Endodermal cell (in vitro differentiated cells): ENCODE measurements around the gene MBD6. TPM values are rescaled to one million over a fixed set of nuclear protein-coding genes. Genes with fewer than 3 reads are reported as not detected.
A peak's percentile ranks its signal among the peaks of the same experiment; 100 is the strongest.

Experiments
- DNase-seq: peaks from one replicate; pipeline ENCODE4 v3.0.0-alpha.2; 2017
- H3K27ac ChIP-seq: 2 replicates; pipeline ENCODE4 v1.5.1; 2013; ENCODE audit warnings: mild to moderate bottlenecking, low read depth, low read length, moderate library complexity
- H3K27me3 ChIP-seq: 2 replicates; pipeline ENCODE4 v1.6.1; 2013; ENCODE audit warnings: mild to moderate bottlenecking, low read length, moderate library complexity; ENCODE audit not compliant: insufficient read depth, control insufficient read depth, poor library complexity, severe bottlenecking
- H3K36me3 ChIP-seq: 2 replicates; pipeline ENCODE4 v1.7.0; 2013; ENCODE audit warnings: mild to moderate bottlenecking, low read length, moderate library complexity; ENCODE audit not compliant: control insufficient read depth, insufficient read depth
- H3K4me1 ChIP-seq: one replicate; pipeline ENCODE4 v1.7.0; 2013; ENCODE audit warnings: low read length; ENCODE audit not compliant: control insufficient read depth, insufficient read depth
- H3K4me3 ChIP-seq: 2 replicates; pipeline ENCODE4 v1.5.1; 2013; ENCODE audit warnings: mild to moderate bottlenecking, low read length, moderate library complexity
- H3K9ac ChIP-seq: 2 replicates; pipeline ENCODE4 v1.6.1; 2013; ENCODE audit warnings: mild to moderate bottlenecking, low read length, moderate library complexity; ENCODE audit not compliant: poor library complexity, severe bottlenecking; ENCODE audit errors: extremely low read depth
- H3K9me3 ChIP-seq: 2 replicates; pipeline ENCODE4 v1.6.1; 2013; ENCODE audit warnings: mild to moderate bottlenecking, low read length, moderate library complexity; ENCODE audit not compliant: control insufficient read depth
- H3K27ac Mint-ChIP-seq: 2 replicates; pipeline ENCODE4 v1.8.0; 2020; ENCODE audit warnings: mixed read lengths
- H3K27me3 Mint-ChIP-seq: 2 replicates; pipeline ENCODE4 v1.8.0; 2021; ENCODE audit warnings: mild to moderate bottlenecking, mixed read lengths; ENCODE audit not compliant: insufficient read depth
- H3K36me3 Mint-ChIP-seq: 2 replicates; pipeline ENCODE4 v1.8.0; 2020; ENCODE audit warnings: low read depth, mixed read lengths
- H3K4me1 Mint-ChIP-seq: 2 replicates; pipeline ENCODE4 v1.8.0; 2020; ENCODE audit warnings: mixed read lengths
- H3K4me3 Mint-ChIP-seq: 2 replicates; pipeline ENCODE4 v1.8.0; 2020; ENCODE audit warnings: mild to moderate bottlenecking, moderate library complexity, mixed read lengths
- H3K9me3 Mint-ChIP-seq: 2 replicates; pipeline ENCODE4 v1.8.0; 2020; ENCODE audit warnings: mild to moderate bottlenecking, mixed read lengths
- CTCF ChIP-seq: fragments of 200-600 bp; sonication (generic); conservative IDR thresholded peaks from 2 replicates; pipeline ENCODE4 v1.5.0; 2021; ENCODE audit warnings: antibody characterized with exemption, mild to moderate bottlenecking
- WGBS, 2 experiments: methylation state at CpG; one replicate each; pipeline versions ENCODE4 v1.1.5 to v1.1.7; 2013; ENCODE audit warnings: missing lambda C conversion rate in 2 of 2, mixed read lengths in 1 of 2; ENCODE audit not compliant: insufficient coverage in 1 of 2, insufficient read length in 1 of 2; 5-methylcytosine and 5-hydroxymethylcytosine counted together
- total RNA-seq, 2 donors: library from RNA; stranded (reverse); fragmentation: NEBNext Ultra II Directional in 1 of 2; extraction: Animal tissue kit (Norgen Biotek cat#: 25700) in 1 of 2; gene quantifications; 2 replicates in 1 of 2; 3 replicates in 1 of 2; pipeline ENCODE4 v1.2.1, GENCODE V29; 2021

Gene MBD6
- total RNA-seq, 2 donors from 2014 or later, result 49.2 to 88.2 TPM

GRCh38 chr12:57552306-57552651 lies 29.7 kb downstream of the MBD6 start:
- no peak overlapping the region for H3K4me3 Mint-ChIP-seq
- Histone ChIP-seq H3K4me1 (no peaks in the 10 kb centered on the region), H3K4me3 (no peak overlapping the region), H3K27me3 (peaks cover 32% of the 10 kb centered on the region), H3K27ac (no peak overlapping the region), H3K9me3 (no peaks in the 10 kb centered on the region), H3K36me3 (no peaks in the 10 kb centered on the region), H3K9ac (no peak overlapping the region)
- peaks cover 12% of the 10 kb centered on the region for H3K4me1 Mint-ChIP-seq
- H3K9me3 Mint-ChIP-seq, result no peaks in the 10 kb centered on the region
- peaks cover 36% of the 10 kb centered on the region for H3K27me3 Mint-ChIP-seq
- H3K36me3 Mint-ChIP-seq, result no peaks in the 10 kb centered on the region
- DNase-seq, result no peak
- WGBS, 2 experiments, result 52% methylated on average over 2 of the region's 2 CpGs; no CpG with 5 or more reads in 1 of the 2 experiments
- H3K27ac Mint-ChIP-seq, result no peak overlapping the region
- TF ChIP-seq CTCF, result no peak

DNA sequence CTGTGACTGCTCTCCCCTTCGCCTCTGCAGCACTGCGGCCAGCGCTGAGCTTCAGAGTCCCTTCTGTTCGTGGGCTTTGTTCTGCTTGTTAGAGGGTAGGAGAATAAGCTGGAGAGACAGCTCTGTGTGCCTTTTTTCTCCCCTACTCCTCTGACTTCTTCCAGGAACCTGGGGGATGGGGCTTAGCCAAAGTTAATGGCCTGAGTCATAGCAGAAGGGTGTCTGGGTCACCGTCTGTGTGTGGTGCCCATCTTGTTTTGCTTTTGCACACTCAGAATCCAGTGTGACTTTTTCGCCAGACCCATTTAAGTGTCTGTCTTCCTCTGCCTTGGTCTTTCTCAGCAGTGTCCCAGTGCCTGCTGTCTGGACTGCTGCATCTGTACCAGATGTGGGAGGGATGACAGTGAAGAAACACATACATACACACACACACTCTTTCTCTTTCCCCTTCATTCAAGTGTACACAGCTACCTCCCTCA lies 30.2 kb downstream of the MBD6 start:
- no peak for TF ChIP-seq CTCF
- Histone ChIP-seq H3K27me3 (peaks cover 28% of the 10 kb centered on the region), H3K9ac (no peak overlapping the region), H3K4me1 (no peaks in the 10 kb centered on the region), H3K36me3 (no peaks in the 10 kb centered on the region), H3K9me3 (no peaks in the 10 kb centered on the region), H3K4me3 (no peak overlapping the region), H3K27ac (peak overlapping the region; percentile 25)
- DNase-seq, result peak; percentile 55
- WGBS, 2 experiments, result 76 to 100% methylated on average over 1 to 6 of the region's 6 CpGs
- H3K4me1 Mint-ChIP-seq, result peaks cover 11% of the 10 kb centered on the region
- H3K36me3 Mint-ChIP-seq, result no peaks in the 10 kb centered on the region
- no peaks in the 10 kb centered on the region for H3K9me3 Mint-ChIP-seq
- H3K27ac Mint-ChIP-seq, result no peak overlapping the region
- no peak overlapping the region for H3K4me3 Mint-ChIP-seq
- peaks cover 32% of the 10 kb centered on the region for H3K27me3 Mint-ChIP-seq

GRCh38 chr12:57553343-57554202 lies 30.9 kb downstream of the MBD6 start:
- WGBS, 2 experiments, result 72 to 87% methylated on average over 6 to 7 of the region's 7 CpGs
- Mint-ChIP-seq H3K4me1 (peaks cover 11% of the 10 kb centered on the region), H3K27me3 (peaks cover 26% of the 10 kb centered on the region), H3K27ac (no peak overlapping the region), H3K4me3 (no peak overlapping the region), H3K36me3 (no peaks in the 10 kb centered on the region), H3K9me3 (no peaks in the 10 kb centered on the region)
- H3K27ac ChIP-seq, result peak overlapping the region; percentile 25
- H3K9ac ChIP-seq, result no peak overlapping the region
- no peaks in the 10 kb centered on the region for H3K36me3 ChIP-seq
- H3K4me1 ChIP-seq, result no peaks in the 10 kb centered on the region
- peaks cover 21% of the 10 kb centered on the region for H3K27me3 ChIP-seq
- TF ChIP-seq CTCF, result no peak
- DNase-seq, result no peak
- no peaks in the 10 kb centered on the region for H3K9me3 ChIP-seq
- no peak overlapping the region for H3K4me3 ChIP-seq
